GM19023 (cell line): ENCODE results near the gene PTDSS2.

Experiments
- ATAC-seq: cut with Tn5 transposase; IDR thresholded peaks from one replicate; pipeline ENCODE4 v1.9.1; 2021; ENCODE audit warnings: mild to moderate bottlenecking, moderate library complexity; ENCODE audit not compliant: unreplicated experiment

The PTDSS2 gene

GRCh38 chr11:488062-488461 lies 38.0 kb downstream of the PTDSS2 start:
- ATAC-seq, result no peak

DNA sequence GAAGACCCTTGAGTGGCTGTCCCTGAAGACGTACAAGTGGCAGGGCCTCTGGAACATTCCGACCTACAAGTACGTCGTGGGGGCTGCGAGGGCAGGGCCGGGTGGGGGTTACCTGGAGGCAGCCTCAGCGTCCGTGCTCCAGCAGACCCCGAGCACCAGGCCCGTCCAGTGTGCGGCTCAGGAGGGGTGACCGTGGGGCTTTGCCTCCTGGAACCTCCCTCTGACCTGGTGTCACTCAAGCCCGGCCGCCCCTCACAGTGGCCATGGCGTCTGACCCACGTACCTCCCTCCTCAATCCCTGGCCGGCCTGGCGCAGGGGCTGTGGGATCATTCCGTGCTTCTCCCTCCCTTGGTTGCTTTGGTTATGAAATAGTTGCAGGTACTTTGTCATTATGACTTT lies 38.5 kb downstream of the PTDSS2 start:
- ATAC-seq, result no peak

GRCh38 chr11:488992-489391 lies 38.9 kb downstream of the PTDSS2 start:
- ATAC-seq, result no peak

- ATAC-seq, result no peak
These were observed 39.6 kb downstream of the PTDSS2 start for GRCh38 chr11:489610-490185.

GRCh38 chr11:490186-490929 lies 40.3 kb downstream of the PTDSS2 start:
- no peak for ATAC-seq

DNA sequence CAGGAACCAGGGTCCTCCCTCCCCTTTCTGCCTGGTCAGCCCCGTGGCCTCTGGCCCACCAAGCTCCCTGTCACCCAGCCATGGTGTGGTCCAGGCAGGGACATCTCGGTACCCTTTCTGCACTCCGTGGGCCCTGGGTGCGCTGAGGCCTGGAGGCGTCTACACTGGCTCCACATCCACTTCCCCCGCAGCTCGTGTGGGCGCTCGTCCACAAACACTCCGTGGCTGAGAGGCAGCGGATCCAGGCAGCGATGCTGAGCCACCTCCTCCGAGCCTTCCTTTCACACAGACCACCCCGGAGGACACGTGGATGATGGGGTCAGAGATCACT lies 40.8 kb downstream of the PTDSS2 start:
- no peak for ATAC-seq

GRCh38 chr11:491358-491757 lies 41.3 kb downstream of the PTDSS2 start:
- no peak for ATAC-seq

- no peak for ATAC-seq
These were observed 42.5 kb downstream of the PTDSS2 start for GRCh38 chr11:492427-493226.

DNA sequence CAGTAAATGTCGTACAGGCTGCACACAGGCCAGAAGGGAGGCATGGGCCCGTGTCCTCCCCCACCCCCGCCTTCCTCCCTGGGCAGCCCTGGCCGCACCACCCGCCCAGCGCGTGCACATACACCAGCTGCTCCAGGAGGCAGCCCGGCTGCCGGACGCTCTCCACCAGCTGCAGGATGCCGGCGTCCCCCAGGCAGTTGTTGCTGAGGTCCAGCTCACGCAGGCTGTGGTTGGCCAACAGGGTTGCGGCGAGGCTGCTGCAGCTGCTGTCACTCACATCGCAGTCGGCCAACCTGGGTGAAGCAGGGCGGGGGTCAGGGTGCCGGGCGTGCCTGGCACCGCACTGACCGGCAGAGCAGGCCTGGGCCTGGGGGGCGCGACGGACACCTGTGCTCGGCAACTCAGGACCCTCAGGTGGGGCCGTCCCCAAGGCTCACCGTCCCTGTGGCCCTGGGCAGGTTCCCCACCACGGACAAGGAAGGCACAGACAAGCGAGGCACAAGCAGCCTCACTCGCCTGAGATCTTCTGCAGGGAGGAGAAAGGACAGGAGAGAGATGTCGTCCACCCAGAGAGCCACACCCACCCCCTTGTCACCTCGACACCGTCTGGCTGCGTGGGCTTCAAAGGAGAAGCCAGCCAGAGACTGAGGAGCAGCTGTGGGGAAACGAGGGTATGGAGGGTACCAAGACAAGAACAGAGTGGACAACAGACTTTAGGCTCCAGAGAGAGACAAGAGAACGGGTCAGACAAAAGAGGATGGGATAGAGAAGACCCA lies 44.9 kb downstream of the PTDSS2 start:
- no peak for ATAC-seq

- no peak for ATAC-seq
These were observed 45.5 kb downstream of the PTDSS2 start for GRCh38 chr11:495537-495931.

GRCh38 chr11:496834-497564 lies 46.9 kb downstream of the PTDSS2 start:
- no peak for ATAC-seq

GRCh38 chr11:497565-498296 lies 47.7 kb downstream of the PTDSS2 start:
- ATAC-seq, result no peak

GRCh38 chr11:498297-499181 lies 48.5 kb downstream of the PTDSS2 start:
- ATAC-seq, result no peak

DNA sequence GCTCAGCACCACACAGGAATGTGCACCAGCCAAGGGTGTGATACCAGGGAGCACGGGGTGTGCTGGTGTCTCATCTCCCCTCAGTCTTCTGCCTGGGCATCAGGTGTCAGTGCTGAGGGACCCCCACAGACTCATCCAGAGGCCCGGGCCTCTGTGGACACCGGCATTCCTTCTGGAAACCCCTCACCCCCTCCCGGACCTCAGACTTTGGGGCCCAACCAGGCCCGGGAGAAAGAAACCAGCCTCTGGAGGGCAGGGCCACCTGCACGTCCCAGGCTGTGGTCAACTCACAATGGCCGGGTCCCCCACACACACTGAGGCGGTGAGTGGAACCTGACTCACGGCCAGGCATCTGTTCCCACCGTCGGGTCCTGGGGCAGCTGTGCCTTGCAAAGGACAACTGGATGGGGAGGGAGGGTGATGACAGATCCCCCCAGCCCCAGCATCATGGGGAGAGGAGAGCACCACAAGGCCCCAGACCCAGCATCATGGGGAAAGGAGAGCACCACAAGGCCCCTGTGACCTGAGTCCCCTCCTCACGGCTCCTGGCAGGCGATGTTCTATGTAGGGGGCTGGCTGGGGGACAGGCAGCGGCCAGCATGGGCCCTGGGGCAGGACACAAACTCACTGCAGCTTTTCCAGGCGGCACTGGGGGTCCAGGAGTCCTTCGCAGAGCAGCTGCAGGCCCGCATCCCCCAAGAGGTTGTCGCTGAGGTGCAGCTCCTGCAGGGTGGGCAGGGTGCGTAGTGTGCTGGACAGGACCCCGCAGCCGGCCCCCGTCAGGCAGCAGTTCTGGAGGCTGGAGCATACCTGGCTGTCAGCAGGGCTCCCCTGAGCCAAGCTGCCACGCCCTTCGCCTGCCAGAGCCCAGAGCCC lies 49.4 kb downstream of the PTDSS2 start:
- no peak for ATAC-seq

DNA sequence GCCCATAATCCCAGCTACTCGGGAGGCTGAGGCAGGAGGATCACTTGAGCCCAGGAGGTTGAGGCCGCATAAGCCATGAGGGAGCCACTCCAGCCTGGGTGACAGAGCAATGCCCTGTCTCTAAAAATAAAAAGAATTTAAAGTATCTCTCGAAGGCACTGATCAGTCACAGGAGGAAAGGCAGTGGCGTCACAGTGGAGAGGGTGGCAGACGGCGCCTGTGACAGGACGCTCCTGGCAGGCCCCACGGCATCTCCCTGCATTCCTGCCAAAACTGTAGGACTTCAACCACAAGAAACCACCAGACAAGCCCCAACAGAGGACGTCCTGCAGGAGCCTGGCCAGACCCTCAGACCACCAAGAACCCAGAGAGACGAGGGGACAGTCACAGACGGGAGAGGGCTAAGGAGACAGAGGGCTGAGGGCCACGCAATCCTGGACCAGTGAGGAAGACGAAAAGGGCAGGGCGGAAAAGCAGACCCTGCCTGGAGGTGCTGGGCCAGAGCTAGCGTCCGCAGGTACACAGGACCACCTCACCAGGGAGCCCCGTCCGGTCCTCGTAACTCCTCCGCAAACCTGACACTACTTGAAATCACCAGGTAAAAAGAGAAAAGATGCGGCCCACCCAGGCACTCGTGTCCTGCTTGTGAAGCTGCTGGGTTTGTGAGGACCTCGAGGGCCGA lies 51.1 kb downstream of the PTDSS2 start:
- no peak for ATAC-seq

DNA sequence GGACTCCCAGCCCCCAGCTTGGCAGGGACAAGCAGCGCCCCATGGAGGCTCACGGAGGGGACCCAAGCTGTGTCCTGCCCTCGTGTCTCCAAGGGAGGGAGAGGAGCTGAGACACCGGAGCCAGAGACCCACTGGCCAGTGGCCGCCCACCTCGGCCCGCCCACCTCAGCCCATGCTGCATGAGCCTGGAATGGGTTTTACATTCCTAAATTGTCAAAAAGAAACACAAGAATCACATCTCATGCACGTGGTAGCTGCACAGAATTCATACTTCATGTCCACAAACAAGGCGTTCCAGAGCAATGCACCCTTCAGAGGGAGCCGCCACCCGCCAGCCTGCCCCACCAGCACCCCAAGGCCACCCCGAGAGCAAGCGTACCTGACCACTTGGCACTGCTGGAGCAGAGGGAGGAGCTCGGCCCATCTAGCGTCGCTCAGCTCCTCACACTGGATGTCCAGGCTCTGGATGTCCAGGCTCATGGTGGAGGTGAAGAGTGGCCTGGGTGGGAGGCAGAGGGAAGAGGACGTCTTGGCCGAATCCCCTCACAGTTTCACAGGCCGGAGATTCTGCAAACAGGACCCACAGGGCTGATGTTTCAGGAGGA lies 51.7 kb downstream of the PTDSS2 start:
- ATAC-seq, result no peak
